HG03108 (cell line): Measurements from ENCODE around the gene RREB1.

ENCODE experiments used
- ATAC-seq: cut with Tn5 transposase; IDR thresholded peaks from one replicate; pipeline ENCODE4 v1.9.1; 2021; ENCODE audit warnings: moderate library complexity; ENCODE audit not compliant: unreplicated experiment

RREB1 gene

DNA sequence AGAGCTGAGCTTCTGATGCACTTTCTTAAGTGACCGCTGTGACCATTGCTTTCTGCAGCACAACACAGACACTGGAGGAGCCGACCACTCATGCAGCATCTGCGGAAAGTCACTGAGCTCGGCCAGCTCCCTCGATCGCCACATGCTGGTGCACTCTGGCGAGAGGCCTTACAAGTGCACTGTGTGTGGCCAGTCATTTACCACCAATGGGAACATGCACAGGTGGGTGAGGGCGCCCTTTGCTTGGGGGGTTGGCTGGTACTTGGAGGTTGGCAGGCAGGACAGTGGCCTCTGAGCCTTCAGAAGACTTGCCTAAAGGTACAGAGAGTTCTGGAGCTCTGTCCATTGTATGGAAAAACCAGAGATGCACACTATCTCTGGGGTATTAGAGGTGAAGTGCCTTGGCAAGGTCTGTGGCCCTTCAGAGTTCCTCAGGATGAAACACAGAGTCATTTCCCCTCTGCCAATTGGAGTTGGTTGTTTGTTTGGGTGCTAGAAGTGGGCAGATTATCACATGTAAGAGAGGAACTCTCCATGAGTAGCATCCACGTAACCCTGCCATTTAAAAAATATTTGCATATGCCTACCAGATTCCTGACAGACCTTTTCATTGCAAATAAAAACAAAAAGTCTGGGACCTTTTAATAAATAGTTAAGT is 81.5 kb downstream of the RREB1 start:
- no peak for ATAC-seq

DNA sequence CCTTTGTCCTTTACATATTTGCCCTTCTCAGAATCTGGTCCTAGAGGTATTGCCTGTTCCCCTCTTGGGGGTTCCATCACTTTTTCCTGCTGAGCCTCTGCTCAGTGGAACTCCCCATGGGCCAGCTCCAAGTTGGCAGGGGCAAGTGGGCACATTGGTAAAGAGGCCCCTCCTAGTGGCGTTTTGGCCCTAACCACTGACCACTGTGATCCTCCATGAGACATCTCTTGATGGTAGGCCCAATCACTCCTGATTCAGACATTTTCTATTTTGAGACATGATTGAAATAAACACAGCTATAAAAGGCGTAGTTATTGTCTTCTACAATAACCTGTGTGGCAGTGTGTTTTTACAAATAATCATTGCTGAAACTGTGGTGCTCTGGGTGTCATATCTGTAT is 83.0 kb downstream of the RREB1 start:
- no peak for ATAC-seq

- no peak for ATAC-seq
Observed at GRCh38 chr6:7193122-7193521, 85.4 kb downstream of the RREB1 start.

DNA sequence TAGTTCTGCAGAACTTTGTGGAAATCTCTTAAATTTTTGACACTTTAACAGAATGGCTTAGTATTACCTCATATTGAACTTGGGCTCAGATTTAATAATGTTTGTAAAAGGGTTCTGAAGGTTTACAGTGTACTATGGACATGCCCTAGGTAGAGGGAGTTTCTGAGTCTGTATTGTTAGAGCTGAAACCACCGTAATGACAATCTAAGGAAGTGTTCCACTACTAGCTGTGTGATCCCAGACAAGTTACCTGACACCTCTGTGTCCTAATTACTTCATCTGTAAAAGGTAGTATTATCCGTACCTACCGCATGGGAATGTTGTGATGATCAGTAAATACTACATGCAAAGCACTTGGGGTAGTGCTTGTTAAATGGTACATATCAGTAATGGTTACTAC is 86.9 kb downstream of the RREB1 start:
- no peak for ATAC-seq

DNA sequence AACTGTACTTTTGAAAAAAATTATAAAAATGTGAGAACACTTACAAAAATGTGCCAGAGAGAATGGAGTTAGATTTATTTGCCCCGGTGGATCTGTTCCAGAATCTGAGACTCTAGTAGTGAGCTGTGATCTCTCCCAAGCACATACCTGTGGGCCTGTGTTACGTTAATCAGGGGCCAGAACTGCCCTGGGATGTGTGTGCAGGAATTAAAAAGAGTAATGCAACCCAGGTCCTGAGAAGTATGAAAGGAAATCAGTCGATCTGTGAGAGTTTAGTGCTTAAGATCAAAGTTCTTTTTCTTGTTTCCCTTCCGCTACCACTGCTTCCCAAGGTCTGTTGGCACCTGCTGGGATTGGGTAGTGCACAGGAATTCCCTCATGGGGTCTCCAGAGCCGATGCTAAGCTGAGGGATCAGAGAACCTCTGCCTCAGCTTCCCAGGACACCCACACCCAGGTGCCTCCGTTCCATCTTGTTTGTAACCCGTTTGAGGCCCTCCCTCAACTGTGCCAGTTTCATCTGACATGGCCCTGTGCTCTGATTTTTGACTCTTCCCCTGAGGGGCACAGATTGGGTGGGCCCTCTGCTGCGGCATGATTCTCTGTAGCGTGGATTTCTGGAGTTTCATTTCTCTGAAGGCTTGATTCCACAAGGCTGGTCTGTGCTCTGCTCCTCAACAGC is 87.7 kb downstream of the RREB1 start:
- ATAC-seq: no peak

DNA sequence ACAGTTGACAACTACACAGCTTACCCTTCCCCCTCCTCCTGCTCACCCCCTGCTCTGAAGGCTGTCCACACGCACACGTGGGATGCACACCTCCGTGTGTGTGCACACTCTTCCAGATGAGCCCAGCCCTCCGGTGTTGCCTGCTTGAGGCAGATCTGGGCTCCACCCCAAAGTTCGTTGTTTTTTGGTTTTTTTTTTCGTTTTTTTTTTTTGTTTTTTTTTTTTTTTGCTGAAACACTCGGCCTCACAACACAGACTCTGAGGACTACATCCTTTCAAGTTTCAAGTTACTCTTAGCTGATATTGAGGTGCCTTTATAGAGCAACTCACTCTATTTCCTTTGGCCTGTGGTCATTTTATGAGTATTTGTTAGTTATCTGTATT is 88.2 kb downstream of the RREB1 start:
- no peak for ATAC-seq

GRCh38 chr6:7196685-7197283 is 89.0 kb downstream of the RREB1 start:
- no peak for ATAC-seq

DNA sequence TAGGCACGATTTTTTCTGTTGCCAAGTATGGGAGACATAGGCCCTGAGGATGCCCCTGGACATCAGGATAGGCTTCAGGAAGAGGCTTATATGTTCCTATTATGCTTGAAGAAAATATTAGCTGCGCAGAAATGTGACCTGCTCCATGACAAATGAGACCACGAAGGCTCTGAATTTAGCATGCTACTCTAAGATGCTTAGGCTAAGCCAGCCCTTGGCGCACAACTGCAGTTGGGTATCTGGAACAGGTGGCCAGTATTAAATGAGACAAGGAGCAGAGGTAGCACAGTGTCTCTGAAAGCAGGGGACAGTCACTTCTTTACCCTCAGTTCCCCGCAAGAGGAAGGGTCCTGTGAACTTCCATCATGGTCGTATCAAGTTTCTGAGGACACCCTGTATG is 90.0 kb downstream of the RREB1 start:
- ATAC-seq: no peak

DNA sequence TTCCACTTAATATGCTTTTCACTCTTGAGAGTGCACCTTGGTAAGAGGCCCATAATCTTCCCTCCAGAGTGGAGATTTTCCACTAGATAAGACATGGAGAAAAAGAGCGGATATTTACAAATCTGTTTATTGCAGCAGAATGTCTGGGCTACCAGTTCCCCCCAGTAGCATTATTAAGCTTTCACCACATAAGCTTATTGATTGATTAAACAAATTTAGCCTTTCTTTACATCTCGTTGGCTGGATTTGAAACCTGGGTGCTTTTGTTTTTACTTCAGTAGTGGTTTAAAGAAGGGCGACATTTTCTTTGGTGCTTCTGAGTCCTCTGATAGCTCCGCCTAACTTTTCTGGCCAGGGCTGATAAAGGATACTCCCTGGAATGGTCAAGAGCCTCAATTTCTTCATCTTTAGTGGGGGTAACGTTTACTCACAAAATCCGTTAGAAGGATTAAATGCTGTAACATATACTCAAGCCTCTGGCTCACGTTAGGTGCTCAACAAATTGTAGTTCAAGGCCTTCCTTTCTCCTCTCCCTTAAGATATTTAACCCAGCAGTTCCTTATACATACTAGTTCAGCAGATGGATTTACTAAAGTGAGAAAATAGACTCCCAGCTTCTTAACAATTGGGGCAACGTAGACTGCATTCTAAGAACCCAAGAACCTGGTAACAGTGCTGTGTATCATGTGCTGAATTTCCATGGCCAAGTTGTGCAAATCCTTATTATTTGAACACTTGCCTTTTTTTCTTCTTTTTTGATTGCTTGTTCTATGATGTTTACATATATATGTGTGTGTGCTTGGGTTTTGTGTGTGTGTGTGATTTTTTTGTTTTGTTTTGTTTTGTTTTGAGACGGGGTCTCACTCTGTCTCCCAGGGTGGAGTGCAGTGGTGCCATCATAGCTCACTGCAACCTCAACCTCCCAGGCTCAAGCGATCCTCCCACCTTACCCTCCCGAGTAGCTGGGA is 91.4 kb downstream of the RREB1 start:
- ATAC-seq: no peak

DNA sequence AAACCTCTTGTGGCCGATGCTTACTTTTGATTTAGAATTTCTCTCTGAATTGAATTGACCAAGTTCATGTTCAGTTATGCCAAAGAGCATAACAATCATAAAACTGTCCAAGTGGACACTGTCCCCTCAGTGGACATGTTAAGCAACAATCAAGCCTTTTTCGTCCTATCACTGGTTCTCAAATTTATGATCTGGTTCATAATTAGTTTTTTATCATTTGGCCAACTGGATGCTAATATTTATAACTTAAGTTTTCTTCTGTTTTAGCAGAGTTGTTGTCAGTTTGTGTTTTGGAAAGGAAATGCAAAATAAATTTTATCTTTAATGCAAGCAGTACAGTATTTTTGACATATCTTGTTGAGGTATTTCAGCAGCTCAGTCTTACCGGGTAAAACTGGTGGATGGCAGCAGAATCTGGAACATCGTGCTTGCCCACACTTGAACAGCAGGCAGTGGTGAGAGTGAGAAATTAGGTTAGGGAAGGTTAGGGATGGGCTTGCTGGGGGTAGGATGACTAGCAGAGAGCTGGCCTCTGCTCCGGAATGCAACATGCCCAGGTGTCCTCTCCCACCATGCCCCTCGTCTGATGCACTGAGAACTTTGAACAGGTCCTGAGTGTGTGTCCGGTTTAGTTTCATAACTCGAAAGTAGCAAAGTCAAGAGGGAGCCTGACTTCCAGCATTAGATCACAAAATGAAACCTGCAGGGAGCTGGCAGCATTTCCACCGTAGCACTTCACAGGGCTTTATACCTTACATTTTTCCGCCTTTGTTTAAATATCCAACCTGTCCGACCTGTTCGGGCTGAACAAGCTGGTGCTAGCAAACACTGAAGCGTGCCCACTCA is 93.1 kb downstream of the RREB1 start:
- no peak for ATAC-seq

- ATAC-seq: no peak
Observed at GRCh38 chr6:7201444-7201731, 93.6 kb downstream of the RREB1 start.

- ATAC-seq: peak; percentile 93
Observed at GRCh38 chr6:7201732-7202541, 94.2 kb downstream of the RREB1 start.

- ATAC-seq: no peak
Observed at GRCh38 chr6:7202950-7203349, 95.2 kb downstream of the RREB1 start.

GRCh38 chr6:7203939-7204338 is 96.2 kb downstream of the RREB1 start:
- ATAC-seq: no peak

DNA sequence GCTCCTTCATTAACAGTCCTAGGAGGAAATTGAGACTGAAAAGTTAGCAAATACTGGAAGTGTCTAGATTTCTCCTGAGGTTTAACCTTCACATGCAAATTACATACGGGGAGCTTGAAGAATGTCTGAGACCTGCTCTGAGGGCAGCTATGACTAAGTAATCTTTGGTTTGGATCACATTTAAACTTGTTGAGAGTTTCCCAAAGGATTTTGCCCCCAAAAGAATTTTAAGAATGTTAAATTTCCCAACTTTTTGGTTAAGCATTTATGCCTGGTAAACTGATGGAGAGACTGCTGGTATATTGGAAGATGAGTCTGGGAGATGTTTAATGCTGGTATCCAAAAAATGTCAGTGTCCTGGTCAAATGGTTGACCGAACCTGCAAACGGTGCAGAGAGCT is 97.0 kb downstream of the RREB1 start:
- ATAC-seq: no peak

GRCh38 chr6:7207720-7208119 is 100.0 kb downstream of the RREB1 start:
- no peak for ATAC-seq

DNA sequence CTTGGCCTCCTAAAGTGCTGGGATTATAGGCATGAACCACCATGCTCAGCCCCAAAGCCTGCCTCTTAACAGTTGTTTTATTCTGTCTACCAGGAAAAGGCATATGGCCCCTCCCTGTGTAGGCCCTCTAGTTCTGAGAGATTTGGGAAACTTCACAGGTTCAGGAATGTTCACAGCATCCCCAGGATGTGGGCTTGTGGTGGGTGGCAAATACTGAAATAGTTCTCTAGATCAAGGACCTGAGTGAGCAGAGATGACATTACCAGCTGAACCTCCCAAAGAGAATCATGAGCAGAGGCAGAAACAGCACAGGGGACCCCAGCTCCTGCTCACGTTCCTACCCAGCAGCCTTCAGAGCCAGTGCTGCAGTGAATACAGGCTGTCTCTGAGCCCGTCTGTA is 105.7 kb downstream of the RREB1 start:
- no peak for ATAC-seq

- no peak for ATAC-seq
Observed at GRCh38 chr6:7214468-7214867, 106.7 kb downstream of the RREB1 start.

GRCh38 chr6:7215131-7215530 is 107.4 kb downstream of the RREB1 start:
- ATAC-seq: no peak

DNA sequence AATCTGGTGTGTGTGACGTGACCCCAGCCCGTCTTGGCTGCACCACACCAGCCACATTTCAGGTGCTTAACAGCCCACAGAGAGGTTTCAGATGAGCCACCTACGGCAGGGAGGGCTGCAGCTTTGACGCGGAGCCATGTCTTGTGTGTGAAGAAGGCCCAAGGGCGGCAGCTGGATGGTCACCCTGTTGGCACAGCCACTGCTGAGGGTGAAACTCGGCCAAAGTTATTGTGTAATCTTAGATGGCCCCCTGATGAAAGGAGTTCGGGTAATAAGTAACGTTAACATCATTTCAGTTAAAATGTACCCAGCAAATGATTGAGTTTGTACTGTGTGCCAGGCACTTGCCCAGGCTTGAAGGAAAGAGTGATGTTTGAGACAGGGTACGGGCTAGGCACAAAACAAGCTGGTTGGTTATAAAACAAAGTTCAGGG is 108.1 kb downstream of the RREB1 start:
- no peak for ATAC-seq
